NCI-H2029 treated with DMSO at 0.1 percent for 48 hours (cell line): ENCODE measurements around the gene TTC32.

Experiments used
- DNase-seq: peaks from one replicate; lab custom pipeline; 2025; lab: John Stamatoyannopoulos, UW

The TTC32 gene

GRCh38 chr2:19876751-19877150, 25.0 kb downstream of the TTC32 start:
- no peak for DNase-seq

DNA sequence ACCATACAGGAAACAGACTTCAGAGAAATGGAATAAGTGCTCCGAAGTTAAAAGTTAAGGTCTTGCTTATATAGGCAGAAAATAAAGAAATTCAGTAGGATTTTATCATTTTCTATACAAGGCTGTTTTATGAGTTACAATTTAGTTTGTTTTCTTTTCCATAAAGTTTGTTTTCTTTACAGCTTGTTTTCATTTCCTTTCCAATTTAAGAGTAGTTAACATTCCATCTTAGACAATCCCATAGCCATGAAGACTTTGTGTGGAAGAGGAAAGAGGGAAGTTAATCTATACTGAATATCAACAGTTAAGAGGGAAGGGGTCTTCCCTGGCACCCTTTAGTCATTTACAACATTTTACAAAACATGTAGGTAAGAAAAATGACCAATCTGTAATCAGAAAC, 26.5 kb downstream of the TTC32 start:
- DNase-seq = no peak

DNA sequence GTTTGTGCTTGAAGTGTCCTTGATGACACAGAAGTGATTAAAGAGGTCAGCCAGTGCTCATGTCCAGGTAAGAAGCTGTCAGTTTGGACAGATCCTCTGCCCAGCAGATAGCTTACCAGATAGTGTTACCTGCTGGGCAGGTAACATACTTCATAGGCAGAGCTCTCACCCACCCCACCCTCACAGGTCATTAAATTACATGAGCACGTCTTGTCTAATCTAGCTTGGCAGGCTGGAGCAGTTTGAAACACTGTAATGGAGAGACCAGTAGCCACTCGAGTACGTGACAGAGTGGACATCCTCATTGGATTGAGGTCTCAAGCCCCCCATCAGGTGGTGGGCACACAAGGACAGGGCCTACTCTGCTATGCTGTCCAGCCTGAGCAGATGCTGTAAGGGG, 27.1 kb downstream of the TTC32 start:
- no peak for DNase-seq

- no peak for DNase-seq
These were observed 28.8 kb downstream of the TTC32 start for GRCh38 chr2:19873014-19873413.

DNA sequence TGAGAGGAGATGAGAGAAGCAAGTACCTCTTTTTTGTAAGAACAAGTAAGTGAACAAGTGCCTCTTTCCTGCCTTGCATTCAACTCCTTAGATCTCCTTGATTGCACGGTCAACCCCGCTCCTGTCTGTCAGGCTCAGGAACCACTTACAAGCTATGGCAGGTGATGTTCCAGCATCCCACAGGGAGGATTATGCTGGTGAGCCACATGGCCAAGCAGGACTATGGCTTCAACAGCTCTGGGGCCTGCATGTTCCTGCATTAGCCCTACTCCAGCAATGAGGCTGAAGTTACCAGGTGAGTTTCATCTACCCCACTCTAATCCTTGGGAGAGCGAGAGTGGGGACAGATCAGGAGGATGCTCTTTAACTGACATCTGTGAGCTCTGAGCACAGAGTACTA, 29.5 kb downstream of the TTC32 start:
- DNase-seq = no peak

- no peak for DNase-seq
These were observed 29.9 kb downstream of the TTC32 start for GRCh38 chr2:19871836-19872235.

- DNase-seq = no peak
These were observed 31.0 kb downstream of the TTC32 start for GRCh38 chr2:19870792-19871191.

GRCh38 chr2:19868701-19869580, 32.8 kb downstream of the TTC32 start:
- DNase-seq = no peak

DNA sequence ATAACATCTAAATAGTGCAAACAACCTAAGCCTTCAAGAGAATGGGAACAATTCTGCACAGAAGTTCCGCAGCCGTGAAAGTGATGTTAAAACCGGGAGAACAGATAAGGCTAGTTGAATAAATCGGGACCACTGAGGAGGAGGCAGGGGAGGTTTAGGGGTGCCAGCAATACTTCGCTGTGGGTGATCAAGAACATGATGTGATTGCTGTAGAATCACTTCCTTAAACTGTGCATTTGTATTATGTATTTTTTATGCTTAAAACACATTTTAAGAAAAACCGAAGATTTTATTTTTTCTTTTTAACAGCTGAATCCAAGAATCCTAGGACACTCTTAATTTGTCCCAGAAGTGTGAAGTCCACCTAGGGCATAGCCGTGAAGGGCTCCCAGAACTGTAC, 33.6 kb downstream of the TTC32 start:
- no peak for DNase-seq

GRCh38 chr2:19866771-19867170, 35.0 kb downstream of the TTC32 start:
- no peak for DNase-seq

GRCh38 chr2:19865151-19865550, 36.6 kb downstream of the TTC32 start:
- DNase-seq = no peak

DNA sequence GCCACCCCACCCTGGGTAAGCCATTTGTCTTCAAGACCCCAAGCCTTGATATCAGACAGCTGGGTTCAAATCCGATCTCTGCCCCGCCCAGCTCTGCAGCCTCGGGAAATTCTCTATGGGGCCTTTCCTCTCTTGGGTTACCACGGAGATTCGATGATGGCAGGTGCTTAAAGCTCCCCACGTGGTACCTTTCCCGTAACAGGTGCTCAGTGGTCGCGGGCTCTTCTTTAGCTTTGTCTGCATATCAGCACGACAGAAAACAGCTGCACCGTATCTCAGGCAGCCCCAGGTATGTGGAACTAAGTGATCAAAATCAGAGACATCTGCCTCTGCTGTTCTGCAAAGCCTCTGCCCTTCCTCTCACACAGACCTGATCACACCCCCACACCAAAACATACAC, 37.4 kb downstream of the TTC32 start:
- DNase-seq = no peak

DNA sequence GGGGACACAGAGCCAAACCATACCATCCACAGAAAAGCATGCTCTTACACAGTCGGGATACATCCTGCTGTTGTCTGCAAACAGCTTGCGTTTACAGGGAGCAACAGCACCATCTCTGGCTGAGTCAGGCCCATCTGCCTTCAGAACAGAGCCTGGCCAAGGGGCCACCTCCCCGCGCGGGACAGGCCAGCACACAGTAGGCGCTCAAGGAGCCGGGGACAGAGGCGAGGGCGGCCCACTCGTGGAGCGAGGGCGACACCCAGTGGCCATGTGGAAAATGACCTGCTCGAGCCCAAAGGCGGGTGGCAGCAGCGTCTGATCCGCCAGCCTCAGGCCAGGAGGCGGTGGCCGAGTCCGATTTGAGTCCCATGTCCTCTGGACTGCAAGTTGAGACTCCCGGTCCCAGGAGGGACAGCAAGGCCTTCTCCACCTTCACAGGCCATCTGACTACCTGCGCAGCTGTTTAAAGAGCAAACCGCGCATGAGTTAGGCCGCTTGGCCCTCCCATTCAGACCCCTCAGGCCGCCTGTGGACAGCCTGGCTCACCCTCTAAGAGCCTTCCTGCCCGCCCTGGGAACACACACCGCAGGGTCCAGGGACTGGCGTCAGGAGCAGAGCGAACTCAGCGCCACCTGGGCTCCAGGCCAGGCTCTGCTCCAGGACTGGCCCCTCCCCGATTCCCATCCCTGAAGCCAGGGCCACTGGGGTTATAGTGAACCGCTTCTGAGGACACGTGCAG, 38.3 kb downstream of the TTC32 start:
- DNase-seq = no peak

DNA sequence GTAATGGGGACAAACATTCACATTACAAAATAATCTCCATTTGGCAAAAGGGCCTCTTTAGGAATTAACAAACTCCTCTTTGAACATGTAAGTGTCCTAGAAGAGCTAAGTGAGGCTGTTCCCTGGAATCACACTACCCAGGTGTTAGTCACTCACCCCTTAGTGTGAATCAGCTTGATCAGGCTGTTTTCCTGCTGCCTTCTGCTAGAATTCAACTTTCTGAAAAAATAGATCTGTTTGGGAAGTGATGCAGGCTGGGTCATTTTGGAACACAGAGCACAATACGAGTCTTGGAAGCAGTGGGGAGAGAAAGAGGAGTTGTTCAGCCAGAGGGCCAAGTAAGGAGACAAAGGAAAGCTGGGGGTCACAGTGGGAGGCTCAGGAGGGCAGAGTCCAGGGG, 40.0 kb downstream of the TTC32 start:
- no peak for DNase-seq

- no peak for DNase-seq
These were observed 41.8 kb downstream of the TTC32 start for GRCh38 chr2:19860022-19860421.

- no peak for DNase-seq
These were observed 42.2 kb downstream of the TTC32 start for GRCh38 chr2:19859565-19859964.

GRCh38 chr2:19857806-19858205, 44.0 kb downstream of the TTC32 start:
- DNase-seq = no peak

- DNase-seq = no peak
These were observed 44.7 kb downstream of the TTC32 start for GRCh38 chr2:19857100-19857499.

DNA sequence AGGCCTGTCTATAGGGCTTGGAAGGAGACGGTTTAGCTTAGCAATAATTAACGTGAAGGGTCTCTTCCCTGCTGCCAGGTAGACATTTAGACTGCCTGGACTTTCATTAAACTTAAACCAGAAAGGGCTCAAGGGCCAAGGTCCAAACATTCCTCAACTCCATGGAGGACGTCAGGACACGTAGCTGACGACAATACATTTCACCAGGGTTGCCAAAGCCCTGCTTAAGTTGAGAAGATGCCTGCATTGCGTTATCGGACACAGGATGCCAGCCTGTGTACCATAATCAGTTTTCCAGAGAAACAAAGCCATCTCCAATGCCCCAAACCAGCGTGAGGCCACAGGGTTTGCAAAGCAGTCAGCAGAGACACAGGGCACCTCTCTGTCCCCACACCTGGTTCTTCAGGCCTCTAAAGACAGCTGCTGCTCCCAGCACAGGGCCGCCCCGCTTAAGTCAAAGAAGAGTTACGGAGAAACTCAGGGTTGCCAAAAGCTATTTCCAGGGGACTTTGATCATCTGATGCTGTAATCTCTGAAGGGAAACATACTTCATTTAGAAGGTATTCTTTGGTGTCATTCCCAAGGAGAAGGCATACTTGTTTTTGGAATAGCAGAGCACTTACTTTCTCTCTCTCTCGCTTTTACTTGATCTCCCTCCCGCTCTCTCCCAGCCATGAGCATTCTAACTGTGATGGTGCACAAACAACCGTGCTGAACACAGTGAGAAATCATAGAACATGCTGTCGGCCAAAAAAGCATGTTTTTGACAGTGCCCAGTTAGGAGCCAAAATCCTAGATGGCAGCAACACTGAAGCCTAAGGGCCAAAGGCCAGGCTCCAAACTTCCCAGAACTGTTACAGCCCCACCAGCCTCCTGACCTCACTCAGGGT, 46.0 kb downstream of the TTC32 start:
- DNase-seq = no peak

- no peak for DNase-seq
These were observed 46.9 kb downstream of the TTC32 start for GRCh38 chr2:19854596-19855541.

GRCh38 chr2:19851116-19851695, 50.6 kb downstream of the TTC32 start:
- DNase-seq = no peak
